ENCODE measurements around the gene DYSF. TPM values are rescaled to one million over a fixed set of nuclear protein-coding genes. Genes with fewer than 3 reads are reported as not detected.

The DYSF gene
- total RNA-seq, 2 donors from 2014 or later: 0.77 to 1.6 TPM

DNA sequence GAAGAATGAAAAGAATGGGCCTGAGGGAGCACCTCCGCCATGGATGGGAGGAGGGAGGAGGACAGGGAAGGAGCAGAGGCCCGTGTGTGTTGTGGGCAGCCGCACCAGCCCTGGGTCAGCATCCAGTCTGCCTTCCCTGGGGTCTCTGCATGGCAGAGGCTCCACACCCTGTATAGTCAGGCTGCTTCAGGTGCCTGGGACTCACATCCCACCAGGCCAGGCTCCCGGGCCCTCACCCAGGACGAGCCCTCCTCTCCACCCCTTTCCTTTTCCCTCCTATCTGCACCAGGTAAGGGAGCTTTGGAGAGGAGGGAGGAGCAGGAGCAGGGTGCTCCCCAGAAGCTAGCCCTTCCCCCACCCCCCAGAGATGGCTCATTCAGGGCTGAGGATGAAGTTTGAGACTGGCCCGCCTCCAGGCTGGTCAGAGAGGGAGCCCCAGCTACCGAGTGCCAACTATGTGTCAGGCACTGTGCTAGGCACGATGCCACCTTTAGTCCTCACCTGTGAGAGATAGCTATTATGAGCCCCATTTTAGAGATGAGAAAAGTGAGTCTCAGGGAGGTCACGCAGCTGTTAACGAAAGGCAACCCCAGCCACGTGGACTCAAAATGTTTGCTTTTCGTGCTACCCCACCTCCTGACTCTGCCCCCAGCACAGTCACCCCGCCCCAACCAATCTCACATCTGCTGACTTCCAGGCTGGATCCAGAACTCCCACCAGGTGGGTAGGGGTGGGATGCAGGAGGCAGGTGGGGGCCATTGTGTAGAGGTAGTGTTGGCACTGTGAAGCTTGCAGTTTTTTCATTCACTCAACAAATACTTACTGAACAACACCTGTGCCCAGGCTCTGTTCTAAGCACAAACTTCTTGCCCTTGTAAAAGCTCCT lies 242.1 kb downstream of the DYSF start:
- H3K4me3 Mint-ChIP-seq: no peak overlapping the region
- no peaks in the 10 kb centered on the region for H3K36me3 Mint-ChIP-seq (ENCODE audit: insufficient read depth in 2 of 2)
- no peak for ATAC-seq (replicated peaks in 1 of 2)
- H3K27me3 Mint-ChIP-seq (ENCODE audit: low read depth): peaks cover 5% of the 10 kb centered on the region
- no peak for DNase-seq
- no peaks in the 10 kb centered on the region for H3K4me1 Mint-ChIP-seq (ENCODE audit: low read depth)
- H3K9me3 Mint-ChIP-seq: no peaks in the 10 kb centered on the region
- no peak overlapping the region for H3K27ac Mint-ChIP-seq

DNA sequence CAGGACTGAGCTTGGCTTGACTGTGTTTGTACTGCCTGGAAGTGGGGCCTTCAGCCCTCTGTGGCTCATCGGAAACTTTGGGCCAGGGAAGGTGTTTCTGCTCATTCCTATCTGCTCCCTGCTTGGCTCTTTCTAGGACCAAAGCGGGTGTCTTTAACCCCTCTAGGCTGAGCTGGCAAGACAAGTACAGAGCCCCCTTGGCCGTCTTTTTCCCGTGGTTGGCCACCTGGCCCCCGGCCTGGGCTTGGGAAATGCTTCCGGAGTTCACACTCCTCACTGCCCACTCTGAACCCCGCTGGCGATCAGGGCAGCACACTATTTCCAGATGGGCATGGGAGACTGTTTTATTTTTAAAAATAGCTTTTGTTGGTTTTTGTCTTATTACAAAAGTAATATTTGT lies 243.0 kb downstream of the DYSF start:
- H3K36me3 Mint-ChIP-seq (ENCODE audit: insufficient read depth in 2 of 2): no peaks in the 10 kb centered on the region
- DNase-seq: no peak
- ATAC-seq (replicated peaks in 1 of 2): no peak
- H3K27ac Mint-ChIP-seq: no peak overlapping the region
- no peaks in the 10 kb centered on the region for H3K9me3 Mint-ChIP-seq
- peaks cover 5% of the 10 kb centered on the region for H3K27me3 Mint-ChIP-seq (ENCODE audit: low read depth)
- no peaks in the 10 kb centered on the region for H3K4me1 Mint-ChIP-seq (ENCODE audit: low read depth)
- no peak overlapping the region for H3K4me3 Mint-ChIP-seq

DNA sequence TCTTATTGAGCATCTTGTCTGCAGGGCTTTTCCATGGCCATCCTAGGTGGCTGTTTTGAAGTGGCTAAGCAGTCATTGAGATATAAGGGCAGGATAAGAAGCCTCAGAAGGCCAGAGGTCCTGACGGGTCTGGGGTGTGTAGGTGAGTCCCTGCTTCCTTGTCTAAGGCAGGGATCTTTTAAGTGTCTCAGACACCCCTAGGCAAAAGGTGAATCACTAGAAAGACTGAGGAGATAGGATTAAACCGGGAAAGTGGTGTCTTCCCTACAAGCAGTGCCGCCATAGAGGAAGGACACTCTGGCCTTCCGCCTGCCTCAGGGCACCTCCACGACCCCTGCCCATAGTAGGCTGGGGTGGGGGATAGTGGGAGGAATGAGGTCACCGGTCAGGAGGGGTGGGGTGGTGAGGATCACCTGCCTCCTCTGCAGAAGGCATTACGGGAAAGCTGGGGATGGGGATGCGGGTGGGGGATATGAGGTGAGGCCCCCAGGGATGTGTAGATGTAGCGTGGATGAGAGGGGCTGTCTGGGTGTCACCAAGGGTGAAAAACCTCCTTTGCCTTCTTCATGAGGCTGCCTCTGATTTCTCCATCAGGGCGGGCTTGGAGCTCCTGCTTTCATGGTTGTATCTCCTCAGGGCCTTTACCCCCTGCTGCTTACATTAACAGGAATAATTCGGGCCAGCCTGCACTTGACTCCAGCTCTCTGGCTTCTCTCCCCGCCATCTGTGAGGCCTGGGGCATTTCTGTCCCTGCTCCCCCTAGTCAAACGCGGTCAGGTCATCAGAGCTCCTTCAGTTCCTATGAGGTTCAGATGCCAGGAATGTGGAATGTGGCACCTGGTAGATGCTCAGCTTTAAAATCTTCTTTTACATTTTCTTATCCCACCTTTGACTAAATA lies 244.0 kb downstream of the DYSF start:
- no peak for ATAC-seq (replicated peaks in 1 of 2)
- no peak overlapping the region for H3K27ac Mint-ChIP-seq

DNA sequence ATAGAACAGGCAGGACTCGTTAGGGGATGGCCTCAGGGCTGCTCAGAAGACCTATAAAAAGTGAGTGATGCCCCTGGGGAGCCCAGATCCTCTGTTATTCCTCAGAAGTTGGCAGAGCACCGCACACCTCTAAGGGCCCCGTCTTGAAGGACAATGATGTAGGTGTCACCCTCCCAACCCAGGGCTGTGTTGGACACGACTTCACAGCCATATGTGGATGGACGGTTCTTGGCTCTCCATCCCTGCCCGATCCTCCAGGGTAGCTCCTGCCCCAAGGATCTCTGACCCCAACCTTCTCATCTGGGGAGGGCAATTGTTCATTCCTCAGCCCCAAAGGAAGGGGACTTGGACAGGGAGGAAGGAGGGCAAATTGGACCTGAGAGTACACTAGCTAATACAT lies 246.1 kb downstream of the DYSF start:
- Mint-ChIP-seq H3K9me3 (no peaks in the 10 kb centered on the region), H3K36me3 (ENCODE audit: insufficient read depth in 2 of 2) (no peaks in the 10 kb centered on the region), H3K27ac (no peak overlapping the region), H3K4me3 (no peak overlapping the region), H3K4me1 (ENCODE audit: low read depth) (no peaks in the 10 kb centered on the region), H3K27me3 (ENCODE audit: low read depth) (peaks cover 5% of the 10 kb centered on the region)
- DNase-seq (no peak), ATAC-seq (replicated peaks in 1 of 2) (no peak)

More for the DNA sequence above, 244.0 kb downstream of the DYSF start:
- H3K4me1 Mint-ChIP-seq (ENCODE audit: low read depth): no peaks in the 10 kb centered on the region
- no peaks in the 10 kb centered on the region for H3K36me3 Mint-ChIP-seq (ENCODE audit: insufficient read depth in 2 of 2)
- H3K27me3 Mint-ChIP-seq (ENCODE audit: low read depth): peaks cover 5% of the 10 kb centered on the region
- DNase-seq: no peak
- H3K9me3 Mint-ChIP-seq: no peaks in the 10 kb centered on the region
- no peak overlapping the region for H3K4me3 Mint-ChIP-seq

DNA sequence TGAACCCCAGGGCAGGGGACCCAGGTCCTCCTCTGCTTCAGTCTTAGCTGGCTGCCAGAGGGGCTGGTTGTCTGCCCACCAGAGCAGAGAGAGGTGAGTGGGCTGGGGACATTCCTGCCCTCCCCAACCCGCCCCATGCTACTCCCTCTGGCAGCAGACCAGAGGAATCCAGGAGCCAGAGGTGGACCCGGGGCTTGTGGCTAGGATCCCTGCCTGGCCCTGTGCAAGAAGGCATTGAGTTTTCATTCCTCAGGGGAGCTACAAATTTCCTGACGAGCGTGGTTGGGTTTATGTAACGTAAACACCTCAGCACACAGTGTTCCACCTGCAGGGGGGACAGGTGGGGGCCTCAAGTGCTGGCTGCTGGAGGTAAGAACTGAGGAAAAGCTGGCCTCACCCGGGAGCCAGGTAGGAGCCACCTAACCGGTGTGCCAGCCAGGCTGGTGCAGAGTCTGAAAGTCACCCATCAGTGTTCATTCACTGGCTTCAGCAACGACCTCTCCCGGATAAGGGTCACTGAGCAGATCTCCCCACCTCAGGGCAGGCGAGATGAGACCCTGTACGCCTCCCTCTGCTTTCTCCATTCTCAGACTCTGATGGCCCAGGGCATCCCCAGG lies 246.8 kb downstream of the DYSF start:
- H3K27me3 Mint-ChIP-seq (ENCODE audit: low read depth): no peaks in the 10 kb centered on the region
- H3K27ac Mint-ChIP-seq: no peak overlapping the region
- H3K36me3 Mint-ChIP-seq (ENCODE audit: insufficient read depth in 2 of 2): no peaks in the 10 kb centered on the region
- no peaks in the 10 kb centered on the region for H3K9me3 Mint-ChIP-seq
- H3K4me1 Mint-ChIP-seq (ENCODE audit: low read depth): no peaks in the 10 kb centered on the region
- H3K4me3 Mint-ChIP-seq: no peak overlapping the region
- DNase-seq (no peak), ATAC-seq (replicated peaks in 1 of 2) (no peak)

DNA sequence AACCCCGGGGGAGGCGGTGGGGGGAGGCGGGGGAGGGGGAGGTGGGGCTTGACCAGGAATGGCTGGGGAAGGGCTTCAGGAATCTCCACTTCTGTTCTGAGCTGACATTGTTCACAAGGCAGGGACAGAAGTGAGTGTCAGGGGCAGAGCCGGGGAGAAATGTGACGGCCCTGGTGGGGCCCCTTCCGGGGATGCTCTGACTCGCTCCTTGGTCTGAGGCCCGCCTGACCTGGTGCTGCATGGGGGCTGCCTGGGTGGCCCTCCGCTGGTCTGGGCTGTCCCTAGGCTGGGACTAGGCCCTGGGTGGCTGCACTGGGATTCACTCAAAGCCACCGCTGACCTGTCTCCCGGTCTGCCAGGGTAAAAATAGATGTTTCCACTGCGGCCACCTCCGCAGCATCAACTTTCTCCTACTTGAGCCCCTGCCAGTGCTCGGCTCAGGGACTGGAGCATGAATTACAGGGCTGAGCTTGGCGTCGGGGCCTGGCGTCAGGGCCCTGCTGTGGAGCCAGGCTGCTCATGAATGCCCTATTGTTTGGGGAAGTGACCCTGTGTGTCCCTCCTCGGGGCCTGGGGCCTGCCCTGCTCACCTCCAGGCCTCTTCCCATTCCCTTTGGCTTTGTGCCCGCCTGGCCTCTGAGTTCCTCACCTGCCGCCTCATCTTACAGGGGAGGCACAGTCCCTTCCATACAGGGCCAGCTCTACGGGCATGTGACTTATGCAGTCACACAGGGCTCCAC lies 247.5 kb downstream of the DYSF start:
- no peak for DNase-seq
- H3K9me3 Mint-ChIP-seq: no peaks in the 10 kb centered on the region
- no peaks in the 10 kb centered on the region for H3K27me3 Mint-ChIP-seq (ENCODE audit: low read depth)
- no peak overlapping the region for H3K4me3 Mint-ChIP-seq
- no peak overlapping the region for H3K27ac Mint-ChIP-seq
- no peak for ATAC-seq (replicated peaks in 1 of 2)
- no peaks in the 10 kb centered on the region for H3K36me3 Mint-ChIP-seq (ENCODE audit: insufficient read depth in 2 of 2)
- no peaks in the 10 kb centered on the region for H3K4me1 Mint-ChIP-seq (ENCODE audit: low read depth)

DNA sequence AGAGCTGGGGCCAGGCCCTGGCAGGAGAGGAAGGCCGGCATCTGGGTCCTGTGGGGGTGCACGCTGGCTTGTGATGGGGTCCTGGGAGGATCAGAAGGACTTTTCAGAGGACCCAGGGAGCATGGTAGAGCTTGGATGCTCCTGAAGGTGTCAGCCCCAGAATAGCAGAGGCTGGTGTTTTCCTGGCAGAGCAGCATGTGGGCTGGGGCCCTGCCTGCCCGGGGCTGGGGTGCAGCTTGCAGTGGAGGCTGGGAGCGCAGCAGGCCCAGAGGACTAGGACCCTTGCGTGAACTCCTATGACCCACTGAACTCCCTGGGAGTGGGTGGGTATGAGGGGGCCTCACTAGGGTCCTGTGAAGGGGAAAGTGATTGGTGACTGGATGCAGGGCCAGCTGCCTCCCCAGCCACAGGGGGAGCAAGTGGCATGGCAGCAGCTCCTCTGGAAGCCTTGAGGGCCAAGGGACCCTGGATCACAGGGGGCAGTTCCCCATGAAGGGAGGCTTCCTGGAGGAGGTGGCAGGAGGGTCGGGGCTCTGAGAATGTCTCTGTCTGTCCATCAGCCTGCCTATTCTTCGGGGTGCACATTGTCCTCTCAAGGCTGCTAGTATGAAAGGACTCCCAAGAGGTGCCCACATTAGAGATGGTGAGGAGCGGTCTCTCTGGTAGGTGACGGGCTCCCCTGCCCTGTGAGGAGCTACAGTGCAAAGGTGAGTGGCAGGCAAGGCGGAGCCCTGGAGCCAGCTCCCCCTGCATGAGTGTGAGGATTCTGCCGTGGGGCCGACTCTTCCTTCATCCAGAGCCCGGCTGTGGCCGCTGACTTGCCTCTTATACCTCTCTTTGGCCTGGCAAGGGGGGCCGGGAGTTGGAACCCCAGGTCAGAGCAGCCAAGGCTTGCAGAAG lies 249.0 kb downstream of the DYSF start:
- DNase-seq (no peak), ATAC-seq (replicated peaks in 1 of 2) (no peak)

DNA sequence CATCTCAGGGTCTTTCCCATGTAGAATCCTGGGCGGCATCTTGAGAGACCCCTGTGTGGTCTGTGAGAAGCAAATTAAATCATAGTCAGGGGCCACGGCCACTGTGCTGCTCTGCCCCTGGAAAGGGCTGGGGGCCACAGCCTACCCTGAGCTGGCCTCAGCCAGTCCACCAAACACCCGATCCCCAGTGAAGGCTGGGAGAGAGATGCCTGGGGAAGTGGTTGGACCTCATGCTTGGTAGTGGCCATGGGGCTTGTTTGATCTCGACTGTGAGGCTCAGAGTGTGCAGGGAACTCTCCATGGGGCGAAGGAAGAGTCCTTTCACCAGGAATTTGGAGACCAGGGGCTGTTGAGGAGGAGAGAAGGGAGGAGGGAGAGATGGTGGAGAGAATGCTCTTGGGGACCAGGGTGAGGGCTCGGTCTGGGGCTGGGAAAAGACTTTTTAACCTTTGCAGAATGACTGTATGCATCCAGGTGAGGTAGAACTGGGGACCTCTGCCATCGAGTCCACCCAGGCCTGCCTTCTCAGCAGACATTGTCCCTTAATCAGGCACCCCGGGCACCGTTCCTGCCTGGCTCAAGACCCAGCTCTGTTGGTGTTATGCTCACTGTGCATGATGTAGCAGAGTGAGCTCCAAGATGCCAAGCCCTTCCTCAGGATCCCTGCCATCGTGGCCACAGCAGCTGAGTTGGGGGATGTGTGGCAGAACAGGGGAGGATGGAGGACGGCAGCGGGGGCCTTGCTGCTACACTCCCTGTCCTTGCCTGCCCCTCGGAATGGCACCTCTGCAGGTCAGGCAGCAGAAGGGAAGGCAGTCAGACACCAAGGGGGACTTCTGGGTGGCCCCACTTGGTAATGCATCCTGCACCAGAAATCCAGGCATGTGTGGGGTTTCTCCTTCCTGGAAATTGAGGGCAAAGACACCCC lies 249.9 kb downstream of the DYSF start:
- no peaks in the 10 kb centered on the region for H3K27me3 Mint-ChIP-seq (ENCODE audit: low read depth)
- ATAC-seq (replicated peaks in 1 of 2): no peak

More for the DNA sequence above, 249.0 kb downstream of the DYSF start:
- Mint-ChIP-seq H3K9me3 (no peaks in the 10 kb centered on the region), H3K4me3 (no peak overlapping the region), H3K4me1 (ENCODE audit: low read depth) (no peaks in the 10 kb centered on the region), H3K27ac (no peak overlapping the region), H3K36me3 (ENCODE audit: insufficient read depth in 2 of 2) (no peaks in the 10 kb centered on the region), H3K27me3 (ENCODE audit: low read depth) (no peaks in the 10 kb centered on the region)

DNA sequence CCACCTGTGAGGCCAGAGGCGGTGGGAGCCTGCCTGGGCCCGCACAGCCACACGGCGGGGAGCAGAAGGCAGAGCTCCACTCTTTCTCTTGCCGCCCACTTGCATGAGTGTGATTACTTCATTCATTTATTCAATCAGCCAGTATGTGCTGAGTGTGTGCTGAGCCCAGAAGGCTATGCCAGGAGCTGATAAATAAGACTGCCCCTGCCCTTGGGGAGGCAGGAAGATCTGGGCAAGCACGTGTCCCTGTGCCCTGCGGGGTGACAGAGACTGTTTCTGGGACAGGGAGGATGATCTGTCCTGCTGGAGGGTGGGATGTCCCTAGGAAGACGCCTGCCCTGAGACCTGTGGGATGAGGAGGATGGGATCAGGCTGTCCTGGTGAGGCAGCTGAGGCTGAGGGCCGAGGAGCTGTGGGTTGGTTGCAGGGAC lies 250.8 kb downstream of the DYSF start:
- Mint-ChIP-seq H3K27ac (no peak overlapping the region), H3K4me1 (ENCODE audit: low read depth) (no peaks in the 10 kb centered on the region), H3K27me3 (ENCODE audit: low read depth) (no peaks in the 10 kb centered on the region), H3K36me3 (ENCODE audit: insufficient read depth in 2 of 2) (no peaks in the 10 kb centered on the region), H3K9me3 (no peaks in the 10 kb centered on the region), H3K4me3 (no peak overlapping the region)
- no peak for ATAC-seq (replicated peaks in 1 of 2)
- no peak for DNase-seq

More for the DNA sequence above, 249.9 kb downstream of the DYSF start:
- H3K4me1 Mint-ChIP-seq (ENCODE audit: low read depth): no peaks in the 10 kb centered on the region
- H3K27ac Mint-ChIP-seq: no peak overlapping the region
- H3K36me3 Mint-ChIP-seq (ENCODE audit: insufficient read depth in 2 of 2): no peaks in the 10 kb centered on the region
- DNase-seq: no peak
- H3K9me3 Mint-ChIP-seq: no peaks in the 10 kb centered on the region
- H3K4me3 Mint-ChIP-seq: no peak overlapping the region

DNA sequence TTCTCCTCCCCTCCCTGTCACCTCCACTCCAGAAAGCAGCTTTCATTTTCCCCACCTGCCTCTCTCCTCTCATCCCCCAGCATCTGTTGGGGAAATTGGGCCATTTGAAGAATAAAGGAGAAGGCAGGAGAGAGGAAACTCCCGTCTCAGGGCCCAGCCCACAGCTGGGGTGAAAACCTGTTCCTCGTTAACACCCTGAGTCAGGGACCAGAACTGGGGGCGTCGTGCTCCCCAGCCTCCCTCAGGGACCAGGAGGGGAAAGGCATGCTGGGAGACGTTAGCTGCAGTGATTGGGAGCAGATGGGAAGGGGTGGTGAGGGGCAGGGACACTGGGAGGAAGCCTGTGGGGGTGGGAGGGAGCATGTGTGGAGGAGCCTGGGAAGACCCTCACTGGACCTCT lies 251.3 kb downstream of the DYSF start:
- Mint-ChIP-seq H3K9me3 (no peaks in the 10 kb centered on the region), H3K4me3 (no peak overlapping the region), H3K27ac (no peak overlapping the region), H3K4me1 (ENCODE audit: low read depth) (no peaks in the 10 kb centered on the region), H3K36me3 (ENCODE audit: insufficient read depth in 2 of 2) (no peaks in the 10 kb centered on the region), H3K27me3 (ENCODE audit: low read depth) (no peaks in the 10 kb centered on the region)
- ATAC-seq (replicated peaks in 1 of 2): no peak
- DNase-seq: no peak
